Breast epithelium (tissue), 3 donors: ENCODE measurements around the gene MESD.

Source experiments
- CTCF ChIP-seq, 3 donors: fragments of 450-650 bp; IDR thresholded peaks; one replicate each; pipeline ENCODE4 v1.5.1; 2016 to 2017; ENCODE audit warnings: antibody characterized with exemption in 3 of 3, mild to moderate bottlenecking in 3 of 3, moderate library complexity in 3 of 3
- POLR2A ChIP-seq: fragments of 450-650 bp; IDR thresholded peaks from one replicate; pipeline ENCODE4 v1.6.1; 2016; ENCODE audit warnings: antibody characterized with exemption, mild to moderate bottlenecking, moderate library complexity
- POLR2AphosphoS5 ChIP-seq, 3 donors: sonication (generic); formaldehyde crosslinking; IDR thresholded peaks; one replicate each; pipeline ENCODE4 v1.6.1; 2017; ENCODE audit warnings: antibody characterized with exemption in 3 of 3

GRCh38 chr15:80957976-80958375 lies 31.6 kb downstream of the MESD start:
- TF ChIP-seq POLR2AphosphoS5 (IDR thresholded peaks at IDR 0.05) (no peak), CTCF (IDR thresholded peaks at IDR 0.05) (no peak), POLR2A (no peak)
